ENCODE data around the gene UBE2M. TPM values are rescaled to one million over a fixed set of nuclear protein-coding genes. Genes with fewer than 3 reads are reported as not detected.

UBE2M gene
- total RNA-seq, 1 experiment from 2014 or later = 141 TPM

GRCh38 chr19:58570770-58571574, 12.6 kb upstream of the UBE2M start:
- DNase-seq (ENCODE audit: low spot score) = no peak

- no peak for DNase-seq (ENCODE audit: low spot score)
Measured at GRCh38 chr19:58569943-58570670, 11.7 kb upstream of the UBE2M start.

- DNase-seq (ENCODE audit: low spot score) = no peak
Measured at GRCh38 chr19:58569191-58569942, 11.0 kb upstream of the UBE2M start.

DNA sequence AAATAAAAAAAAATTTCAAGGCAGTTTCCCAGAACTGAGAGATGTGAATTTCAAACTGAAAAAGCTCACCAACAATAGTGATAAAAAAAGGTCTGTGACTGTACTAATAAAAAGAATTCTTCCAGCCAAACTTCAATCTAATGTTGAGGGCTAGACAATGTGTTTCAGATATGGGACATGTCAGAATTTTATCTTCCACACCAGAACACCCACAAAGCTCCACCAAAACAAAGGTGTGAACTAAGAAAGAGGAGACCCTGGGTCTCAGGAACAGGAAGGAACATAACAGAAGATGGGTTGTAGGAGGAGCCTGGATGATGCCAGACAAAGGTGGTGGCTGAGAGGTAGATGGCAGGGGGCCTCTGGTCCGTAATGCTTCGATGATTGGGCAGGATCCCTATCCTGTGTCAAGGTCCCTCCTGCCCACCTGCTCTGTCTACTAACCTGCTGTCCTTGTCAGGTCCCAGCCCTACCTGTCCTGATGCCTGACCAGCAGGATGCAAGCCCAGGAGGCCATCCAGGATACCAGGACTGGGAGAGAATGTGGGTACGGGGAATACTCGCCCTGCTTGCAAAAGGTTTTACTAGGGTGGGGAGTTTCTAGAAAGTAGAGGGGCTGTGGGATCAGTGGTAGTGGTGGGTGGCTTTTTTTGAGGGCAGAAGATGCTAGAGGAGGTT, 10.2 kb upstream of the UBE2M start:
- DNase-seq (ENCODE audit: low spot score) = no peak

- no peak for DNase-seq (ENCODE audit: low spot score)
Measured at GRCh38 chr19:58566989-58567388, 8.6 kb upstream of the UBE2M start.

DNA sequence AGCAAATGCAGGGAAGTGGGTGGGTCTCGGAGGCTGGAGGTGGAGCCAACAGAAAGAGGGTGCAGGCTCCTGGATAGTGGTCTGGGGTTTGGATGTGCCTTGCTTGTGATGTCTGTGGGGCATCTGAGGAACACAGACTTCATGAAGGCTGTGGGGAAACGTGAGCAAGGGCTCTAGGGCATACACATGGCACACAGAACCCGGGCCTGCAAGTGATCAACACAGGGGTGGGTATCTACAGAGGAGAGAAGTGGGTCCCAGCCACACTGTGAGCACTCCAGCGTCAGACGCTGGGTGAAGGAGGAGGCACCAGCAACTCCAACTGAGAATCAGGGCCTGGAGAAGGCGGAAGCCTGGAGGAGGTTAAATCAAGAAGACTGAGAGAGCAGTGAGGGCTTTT, 5.4 kb upstream of the UBE2M start:
- no peak for DNase-seq (ENCODE audit: low spot score)

- DNase-seq (ENCODE audit: low spot score) = no peak
Measured at GRCh38 chr19:58563034-58563573, 4.7 kb upstream of the UBE2M start.

DNA sequence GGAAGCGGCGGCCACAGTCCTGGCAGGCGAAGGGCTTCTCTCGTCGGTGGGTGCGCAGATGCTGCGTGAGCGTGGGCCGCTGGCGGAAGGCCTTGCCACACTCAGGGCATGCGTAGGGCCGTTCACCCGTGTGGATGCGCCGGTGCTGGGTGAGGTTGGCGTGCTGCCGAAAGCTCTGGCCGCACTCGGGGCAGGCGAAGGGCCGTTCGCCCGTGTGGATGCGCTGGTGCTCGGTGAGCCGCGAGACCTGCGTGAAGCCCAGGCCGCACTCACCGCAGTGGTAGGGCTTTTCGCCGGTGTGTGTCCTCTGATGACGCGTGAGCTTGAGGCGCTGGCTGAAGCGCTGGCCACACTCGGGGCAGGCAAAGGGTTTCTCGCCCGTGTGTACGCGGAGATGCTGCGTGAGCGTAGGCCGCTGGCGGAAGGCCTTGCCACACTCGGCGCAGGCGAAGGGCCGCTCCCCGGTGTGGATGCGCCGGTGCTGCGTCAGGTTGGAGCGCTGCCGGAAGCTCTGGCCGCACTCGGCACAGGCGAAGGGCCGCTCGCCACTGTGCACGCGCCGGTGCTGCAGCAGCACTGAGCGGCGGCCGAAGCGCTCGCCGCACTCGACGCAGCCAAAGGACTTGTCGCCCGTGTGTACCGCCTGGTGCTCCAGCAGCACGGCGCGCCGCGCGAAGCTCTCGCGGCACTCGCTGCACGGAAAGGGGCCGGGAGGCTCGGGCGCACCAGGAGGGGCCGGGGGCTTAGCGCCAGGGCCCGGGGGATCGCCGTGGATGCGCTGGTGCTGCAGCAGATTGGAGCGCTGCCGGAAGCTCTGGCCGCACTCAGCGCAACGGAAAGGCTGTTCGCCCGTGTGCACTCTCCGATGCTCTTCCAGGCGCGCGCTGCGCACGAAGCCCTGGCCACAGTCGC, 4.0 kb upstream of the UBE2M start:
- DNase-seq (ENCODE audit: low spot score) = no peak

- no peak for DNase-seq (ENCODE audit: low spot score)
Measured at GRCh38 chr19:58561373-58562121, 3.1 kb upstream of the UBE2M start.

DNA sequence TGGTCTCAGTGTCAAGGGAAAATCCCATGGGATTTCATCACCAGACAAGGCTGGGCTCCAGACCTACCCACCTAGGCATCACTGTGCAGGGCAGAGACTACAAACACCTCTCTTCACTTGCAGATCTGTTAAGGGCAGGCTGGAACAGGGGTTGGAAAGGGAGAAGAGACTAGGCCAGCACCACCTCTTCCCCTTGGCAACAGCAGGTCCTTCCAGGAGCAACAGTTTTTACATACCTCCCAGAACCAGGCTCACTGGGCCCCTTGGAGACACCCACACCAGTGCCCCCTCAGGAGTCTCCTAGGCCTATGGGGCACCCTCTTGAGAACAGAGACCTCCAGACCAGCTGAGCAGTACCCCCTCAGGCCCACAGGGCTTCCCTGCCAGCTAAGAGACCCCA, 2.5 kb upstream of the UBE2M start:
- DNase-seq (ENCODE audit: low spot score) = no peak

- DNase-seq (ENCODE audit: low spot score) = no peak
Measured at GRCh38 chr19:58560007-58560887, 1.8 kb upstream of the UBE2M start.

DNA sequence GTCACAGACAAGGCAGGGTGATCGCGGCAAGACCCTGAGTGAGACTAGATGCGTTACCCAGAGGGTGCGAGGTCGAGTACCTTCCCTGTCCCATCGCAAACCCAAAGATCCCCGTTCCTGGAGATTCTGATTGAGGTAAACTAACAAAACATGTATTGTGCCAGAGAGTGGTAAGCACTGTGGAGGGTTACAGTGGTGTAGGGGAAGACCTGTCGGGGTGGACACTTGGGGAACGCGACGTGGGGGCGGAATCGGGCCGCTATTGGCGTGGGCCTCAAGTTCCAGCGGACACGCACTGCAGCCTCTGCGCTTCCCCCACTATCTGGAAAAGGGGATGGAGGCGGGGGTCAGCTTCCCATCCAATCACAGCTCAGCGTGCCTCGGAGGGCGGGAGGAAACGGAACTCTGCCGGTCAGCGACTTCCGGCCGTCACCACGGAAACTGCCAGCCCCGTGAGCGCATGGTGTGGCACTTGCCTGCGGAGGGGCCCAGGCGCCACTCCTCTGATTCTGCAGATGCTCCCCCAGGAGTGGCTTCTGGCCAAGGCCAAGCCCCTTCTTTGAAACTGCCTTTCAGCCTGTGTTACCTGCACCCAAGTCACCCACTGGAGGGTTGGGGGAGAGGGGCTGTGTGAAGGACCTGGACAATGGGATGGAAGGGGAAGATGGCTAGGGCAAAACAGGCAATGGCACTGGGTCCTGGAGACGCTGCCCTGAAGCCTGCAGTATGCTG, 1.0 kb upstream of the UBE2M start:
- peak; percentile 96 for DNase-seq (ENCODE audit: low spot score)

- DNase-seq (ENCODE audit: low spot score) = peak; percentile 99
Measured at GRCh38 chr19:58558623-58559274, 338 bp upstream of the UBE2M start.

- DNase-seq (ENCODE audit: low spot score) = no peak
Measured at GRCh38 chr19:58557221-58558065, 968 bp downstream of the UBE2M start.

DNA sequence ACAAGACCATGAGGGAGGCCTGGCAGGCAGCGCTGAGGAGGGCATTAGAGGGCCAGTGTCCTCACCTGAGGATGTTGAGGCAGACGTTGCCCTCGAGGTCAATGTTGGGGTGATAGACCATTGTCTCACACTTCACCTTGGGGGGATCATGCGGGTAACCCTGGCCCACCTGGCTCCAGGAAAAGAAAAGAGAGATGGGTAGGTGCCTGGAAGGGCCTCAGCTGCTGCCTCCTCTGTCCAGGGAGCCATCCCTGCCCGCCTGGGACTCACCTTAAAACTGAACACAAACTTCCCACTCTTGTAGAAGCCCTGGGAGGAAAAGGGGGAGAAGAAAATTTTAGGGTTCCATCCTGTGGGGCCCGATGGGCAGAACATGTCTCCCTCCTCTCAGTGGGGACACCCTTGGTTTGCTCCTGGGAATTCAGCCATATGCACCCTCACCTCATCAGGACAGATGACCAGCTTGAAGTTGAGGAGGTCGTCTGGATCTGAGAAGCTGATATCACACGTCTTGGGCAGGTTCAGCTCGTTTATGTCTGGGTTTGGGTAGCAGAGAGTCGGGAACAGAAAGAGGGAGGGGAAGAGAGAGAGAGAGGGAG, 1.7 kb downstream of the UBE2M start:
- DNase-seq (ENCODE audit: low spot score) = no peak

GRCh38 chr19:58555920-58556621, 2.3 kb downstream of the UBE2M start:
- no peak for DNase-seq (ENCODE audit: low spot score)

Data from A172 (cell line).